VCaP (cell line): ENCODE results near the gene SUN1.
"Not testable (repeated sequence)": the region's sequence is repeated elsewhere in the genome, so short reads cannot be mapped to it uniquely, and the experiment has no call there.

Experiments used
- H3K27ac ChIP-seq: fragments of 450-650 bp; 2 replicates; pipeline ENCODE4 v1.5.1; 2017
- CTCF ChIP-seq: fragments of 450-650 bp; conservative IDR thresholded peaks from 2 replicates; pipeline ENCODE4 v1.5.1; 2017; ENCODE audit warnings: mild to moderate bottlenecking, moderate library complexity

Gene SUN1

DNA sequence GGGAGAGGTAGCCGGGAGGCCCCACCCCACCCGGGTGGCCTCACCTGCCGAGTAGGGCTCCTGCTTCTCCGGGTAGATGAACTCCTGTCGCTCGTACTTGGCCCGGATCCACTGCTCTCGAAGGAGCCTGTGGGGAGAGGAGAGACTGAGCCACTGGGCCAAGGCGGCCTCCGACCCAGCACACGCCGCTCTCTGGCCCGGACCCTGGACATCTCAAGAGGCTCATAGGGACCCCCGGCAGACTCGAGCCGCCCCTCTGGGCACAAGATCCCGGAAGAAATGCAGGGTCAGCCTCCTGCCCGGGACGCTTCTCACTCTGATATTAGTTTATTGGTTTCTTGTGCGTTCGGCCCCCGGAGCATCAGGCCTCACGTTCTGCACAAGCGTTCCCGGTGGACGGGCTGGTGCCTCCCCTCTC, 87.7 kb downstream of the SUN1 start:
- H3K27ac ChIP-seq = no peak overlapping the region
- no peak for TF ChIP-seq CTCF

DNA sequence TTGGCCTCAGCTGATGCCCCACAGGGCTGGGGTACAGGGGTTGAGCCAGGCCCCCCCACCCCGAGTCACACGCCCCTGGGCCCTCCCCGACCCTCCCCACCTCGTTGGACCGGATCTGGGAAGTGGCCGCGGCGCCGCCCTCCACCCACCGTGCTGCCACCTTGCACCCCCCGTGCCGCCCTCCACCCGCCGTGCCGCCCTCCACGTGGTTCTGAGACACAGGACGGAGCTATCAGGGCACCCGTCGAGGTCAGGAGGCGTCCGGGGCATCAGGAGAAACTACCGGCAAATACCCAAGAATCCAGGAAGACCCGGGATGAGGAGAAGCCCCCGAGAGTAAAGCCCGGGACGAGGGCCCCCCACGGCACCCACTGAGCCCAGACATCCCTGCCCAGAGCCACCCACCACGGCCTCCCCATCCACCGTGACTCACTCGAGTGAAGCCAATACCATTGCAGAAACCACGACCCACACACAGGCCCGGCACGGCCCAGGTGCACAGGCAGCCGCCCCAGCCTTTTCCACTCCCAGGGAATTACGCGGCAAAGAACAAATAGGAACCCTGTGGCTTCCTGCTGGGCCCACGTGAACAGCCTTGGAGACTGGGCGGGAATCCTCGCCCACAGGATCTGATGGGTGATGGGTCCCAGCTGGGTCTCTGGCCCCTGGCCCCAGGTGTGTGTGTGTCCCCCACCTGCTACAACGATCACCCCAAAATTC, 88.2 kb downstream of the SUN1 start:
- no peak for TF ChIP-seq CTCF
- no peak overlapping the region for H3K27ac ChIP-seq

DNA sequence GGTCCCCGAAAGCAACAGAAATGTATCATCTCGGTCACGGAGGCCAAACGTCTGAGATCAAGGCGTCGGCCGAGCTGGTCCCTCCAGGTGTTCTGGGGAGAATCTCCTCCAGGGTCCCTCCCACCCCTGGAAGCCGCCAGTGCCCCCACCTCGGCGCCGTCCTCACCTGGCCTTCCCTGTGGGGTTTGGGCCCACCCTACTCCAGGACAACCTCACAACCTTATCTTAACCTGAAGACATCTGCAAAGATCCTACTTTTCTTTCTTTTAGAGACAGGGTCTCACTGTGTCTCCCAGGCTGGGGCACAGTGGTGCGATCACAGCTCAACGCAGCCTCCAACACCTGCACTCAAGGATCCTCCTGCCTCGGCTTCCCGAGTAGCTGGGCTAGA, 88.8 kb downstream of the SUN1 start:
- no peak for TF ChIP-seq CTCF
- no peak overlapping the region for H3K27ac ChIP-seq

GRCh38 chr7:921581-922333, 89.5 kb downstream of the SUN1 start:
- H3K27ac ChIP-seq = no peak overlapping the region

DNA sequence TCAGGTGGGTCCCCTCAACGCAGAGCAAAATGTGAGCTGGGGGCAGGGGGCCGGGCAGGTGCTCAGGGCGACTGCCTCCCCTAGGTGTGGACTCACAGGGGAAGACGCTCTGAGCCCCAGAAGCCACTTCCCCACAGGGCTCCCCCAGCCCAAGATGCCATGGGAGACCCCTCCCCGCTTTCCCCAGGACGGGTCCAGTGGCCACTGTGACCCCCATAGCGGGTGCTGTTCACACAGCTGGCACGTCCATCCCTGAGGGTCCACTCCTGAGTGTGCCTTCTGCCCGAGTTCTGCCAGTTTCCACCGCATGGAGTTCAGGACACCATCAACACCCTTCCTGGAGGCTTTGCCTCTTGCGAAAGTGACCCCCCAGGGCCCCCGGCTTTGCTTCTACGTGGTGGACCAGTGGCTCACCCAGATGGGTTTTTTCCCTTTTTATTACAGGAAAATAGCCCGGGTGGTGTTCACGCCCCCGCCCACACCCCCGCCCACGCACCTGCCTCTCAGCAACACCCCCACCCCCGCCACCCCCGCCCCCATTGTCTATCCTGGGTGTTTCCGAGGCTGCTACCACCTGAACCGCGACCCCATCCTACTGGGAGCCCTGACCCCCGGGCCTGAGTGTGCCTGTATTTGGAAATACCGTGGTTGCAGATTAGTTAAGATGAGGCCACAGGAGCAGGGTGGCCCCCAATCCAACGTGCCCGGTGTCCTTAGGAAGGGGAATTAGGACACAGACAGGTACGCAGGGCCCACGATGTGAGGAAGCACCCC, 90.2 kb downstream of the SUN1 start:
- H3K27ac ChIP-seq = no peak overlapping the region
- TF ChIP-seq CTCF = no peak

More at GRCh38 chr7:921581-922333, 89.5 kb downstream of the SUN1 start:
- TF ChIP-seq CTCF = no peak

- H3K27ac ChIP-seq = no peak overlapping the region
- TF ChIP-seq CTCF = no peak
These were observed 91.1 kb downstream of the SUN1 start for GRCh38 chr7:923108-924041.

DNA sequence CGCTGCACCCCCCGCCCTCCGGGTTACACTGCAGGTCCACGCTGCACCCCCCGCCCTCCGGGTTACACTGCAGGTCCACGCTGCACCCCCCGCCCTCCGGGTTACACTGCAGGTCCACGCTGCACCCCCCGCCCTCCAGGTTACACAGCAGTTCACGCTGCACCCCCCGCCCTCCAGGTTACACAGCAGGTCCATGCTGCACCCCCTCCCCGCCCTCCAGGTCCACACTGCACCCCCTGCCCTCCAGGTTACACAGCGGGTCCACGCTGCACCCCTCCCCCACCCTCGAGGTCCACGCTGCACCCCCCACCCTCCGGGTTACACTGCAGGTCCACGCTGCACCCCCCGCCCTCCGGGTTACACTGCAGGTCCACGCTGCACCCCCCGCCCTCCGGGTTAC, 91.8 kb downstream of the SUN1 start:
- H3K27ac ChIP-seq = not testable (repeated sequence)
